DND-41 (cell line): ENCODE measurements around the gene NAA60.

Experiments
- ATAC-seq: fragments of 200-7000 bp; cut with Tn5 transposase; 3 replicates; pipeline ENCODE4 v1.9.1; 2021; ENCODE audit warnings: low read depth; ENCODE audit not compliant: insufficient read depth
- DNase-seq: peaks from one replicate; pipeline ENCODE4 v3.0.0-alpha.2; 2020
- H2AFZ ChIP-seq: 2 replicates; pipeline ENCODE4 v1.6.0; 2012; ENCODE audit warnings: low read depth, low read length
- H3K27ac ChIP-seq: 2 replicates; pipeline ENCODE4 v1.5.1; 2012; ENCODE audit warnings: low read length, inconsistent platforms
- H3K27me3 ChIP-seq: fragments of 200-600 bp; sonication (generic); 2 replicates; pipeline ENCODE4 v1.6.0; 2012; ENCODE audit warnings: low read length, mild to moderate bottlenecking, inconsistent platforms; ENCODE audit not compliant: insufficient read depth, poor library complexity
- H3K36me3 ChIP-seq: 2 replicates; pipeline ENCODE4 v1.5.1; 2012; ENCODE audit warnings: low read length, inconsistent platforms; ENCODE audit not compliant: insufficient read depth
- H3K4me1 ChIP-seq: 2 replicates; pipeline ENCODE4 v1.5.1; 2012; ENCODE audit warnings: mild to moderate bottlenecking, low read length; ENCODE audit not compliant: insufficient read depth
- H3K4me2 ChIP-seq: 2 replicates; pipeline ENCODE4 v1.6.0; 2012; ENCODE audit warnings: mild to moderate bottlenecking, moderate library complexity, low read length, inconsistent platforms; ENCODE audit not compliant: insufficient read depth
- H3K4me3 ChIP-seq, 2 experiments: fragments of 200-600 bp in 1 of 2; shearing (Covaris generic) in 1 of 2; 2 replicates each; pipeline ENCODE4 v1.5.1; 2012 to 2016; ENCODE audit warnings: inconsistent platforms in 2 of 2, low read length in 2 of 2, mild to moderate bottlenecking in 2 of 2, low read depth in 1 of 2, moderate library complexity in 1 of 2
- H3K79me2 ChIP-seq: 2 replicates; pipeline ENCODE4 v1.6.0; 2012; ENCODE audit warnings: low read length, inconsistent platforms; ENCODE audit not compliant: insufficient read depth
- H3K9ac ChIP-seq: 2 replicates; pipeline ENCODE4 v1.6.0; 2012; ENCODE audit warnings: low read depth, mild to moderate bottlenecking, inconsistent platforms, low read length, moderate library complexity
- H3K9me3 ChIP-seq: 2 replicates; pipeline ENCODE4 v1.5.1; 2012; ENCODE audit warnings: low read length, moderate library complexity, mild to moderate bottlenecking, inconsistent platforms; ENCODE audit not compliant: insufficient read depth, severe bottlenecking
- H4K20me1 ChIP-seq: 2 replicates; pipeline ENCODE4 v1.6.0; 2012; ENCODE audit warnings: low read length; ENCODE audit not compliant: insufficient read depth
- CTCF ChIP-seq: IDR thresholded peaks from 2 replicates; pipeline ENCODE4 v1.5.1; 2012; ENCODE audit warnings: borderline replicate concordance, low read length, moderate library complexity, mild to moderate bottlenecking; ENCODE audit not compliant: poor library complexity, severe bottlenecking; ENCODE audit errors: extremely low read depth
- EZH2 ChIP-seq: IDR thresholded peaks from 3 replicates; pipeline ENCODE4 v1.6.1; 2012; ENCODE audit warnings: borderline replicate concordance, low read depth, mild to moderate bottlenecking, moderate library complexity, low read length, inconsistent platforms; ENCODE audit not compliant: severe bottlenecking

The NAA60 gene

GRCh38 chr16:3475604-3476375 is 32.3 kb downstream of the NAA60 start:
- no peak overlapping the region for H3K4me3 ChIP-seq
- no peaks in the 10 kb centered on the region for H3K27me3 ChIP-seq
- H2AFZ ChIP-seq, result no peak overlapping the region
- ATAC-seq, result no peak
- TF ChIP-seq CTCF, result no peak
- no peak for TF ChIP-seq EZH2
- no peak for DNase-seq
- H3K27ac ChIP-seq, result no peak overlapping the region
- peaks cover 53% of the 10 kb centered on the region for H4K20me1 ChIP-seq
- no peaks in the 10 kb centered on the region for H3K4me1 ChIP-seq
- peaks cover 83% of the 10 kb centered on the region for H3K79me2 ChIP-seq
- no peaks in the 10 kb centered on the region for H3K9me3 ChIP-seq
- no peak overlapping the region for H3K4me2 ChIP-seq
- no peak overlapping the region for H3K9ac ChIP-seq
- peaks cover 40% of the 10 kb centered on the region for H3K36me3 ChIP-seq

- peaks cover 81% of the 10 kb centered on the region for H3K79me2 ChIP-seq
Measured at GRCh38 chr16:3476409-3476808, 32.9 kb downstream of the NAA60 start.

GRCh38 chr16:3478242-3478925 is 34.9 kb downstream of the NAA60 start:
- Histone ChIP-seq H3K36me3 (peaks cover 56% of the 10 kb centered on the region), H4K20me1 (peaks cover 52% of the 10 kb centered on the region), H3K27me3 (no peaks in the 10 kb centered on the region), H3K4me2 (no peak overlapping the region), H3K79me2 (peaks cover 66% of the 10 kb centered on the region), H2AFZ (no peak overlapping the region), H3K4me3 (no peak overlapping the region), H3K9ac (no peak overlapping the region), H3K9me3 (no peaks in the 10 kb centered on the region), H3K4me1 (no peaks in the 10 kb centered on the region), H3K27ac (no peak overlapping the region)
- DNase-seq (no peak), ATAC-seq (no peak)
- no peak for TF ChIP-seq CTCF
- TF ChIP-seq EZH2, result no peak

More at GRCh38 chr16:3476409-3476808, 32.9 kb downstream of the NAA60 start:
- Histone ChIP-seq H3K9me3 (no peaks in the 10 kb centered on the region), H4K20me1 (peaks cover 50% of the 10 kb centered on the region), H3K4me1 (no peaks in the 10 kb centered on the region), H3K36me3 (peaks cover 46% of the 10 kb centered on the region), H3K27ac (no peak overlapping the region), H3K27me3 (no peaks in the 10 kb centered on the region), H3K9ac (no peak overlapping the region), H3K4me2 (no peak overlapping the region), H3K4me3 (no peak overlapping the region), H2AFZ (no peak overlapping the region)
- ATAC-seq (no peak), DNase-seq (no peak)
- no peak for TF ChIP-seq CTCF
- TF ChIP-seq EZH2, result no peak
